Kidney epithelial cell (primary cell): ENCODE data around the gene RGPD3. TPM values are rescaled to one million over a fixed set of nuclear protein-coding genes. Genes with fewer than 3 reads are reported as not detected.

Experiments
- DNase-seq: peaks from one replicate; pipeline ENCODE4 v3.0.0-alpha.2; 2010; ENCODE audit warnings: low read depth
- H3K27me3 ChIP-seq: 2 replicates; pipeline ENCODE4 v1.6.0; 2011; ENCODE audit warnings: low read length; ENCODE audit not compliant: control insufficient read depth, insufficient read depth
- H3K36me3 ChIP-seq: 2 replicates; pipeline ENCODE4 v1.5.1; 2011; ENCODE audit warnings: low read length; ENCODE audit not compliant: control insufficient read depth, insufficient read depth
- H3K4me3 ChIP-seq: 2 replicates; pipeline ENCODE4 v1.5.1; 2011; ENCODE audit warnings: low read depth, mild to moderate bottlenecking, control low read depth, low read length
- CTCF ChIP-seq: IDR thresholded peaks from 2 replicates; pipeline ENCODE4 v1.5.1; 2011; ENCODE audit warnings: mild to moderate bottlenecking, moderate library complexity, low read length, control low read depth, inconsistent platforms; ENCODE audit not compliant: insufficient read depth, poor library complexity, severe bottlenecking
- total RNA-seq: library from RNA; depleted of rRNA; stranded (reverse); fragments of >200 nt; gene quantifications from 2 replicates; pipeline ENCODE4 v1.2.3, GENCODE V29; 2015

Gene RGPD3
- total RNA-seq, 1 donor from 2014 or later: 0.46 TPM

GRCh38 chr2:106353676-106354075 lies 114.5 kb downstream of the RGPD3 start:
- Histone ChIP-seq H3K27me3 (no peaks in the 10 kb centered on the region), H3K36me3 (no peaks in the 10 kb centered on the region), H3K4me3 (no peak overlapping the region)
- TF ChIP-seq CTCF: no peak
- DNase-seq: no peak

GRCh38 chr2:106350980-106351379 lies 117.2 kb downstream of the RGPD3 start:
- H3K36me3 ChIP-seq: no peaks in the 10 kb centered on the region
- no peak for TF ChIP-seq CTCF
- no peak overlapping the region for H3K4me3 ChIP-seq
- no peak for DNase-seq
- no peaks in the 10 kb centered on the region for H3K27me3 ChIP-seq

GRCh38 chr2:106344302-106344701 lies 123.9 kb downstream of the RGPD3 start:
- no peak for DNase-seq
- no peak for TF ChIP-seq CTCF
- Histone ChIP-seq H3K36me3 (no peaks in the 10 kb centered on the region), H3K27me3 (no peaks in the 10 kb centered on the region), H3K4me3 (no peak overlapping the region)

GRCh38 chr2:106343274-106343673 lies 124.9 kb downstream of the RGPD3 start:
- Histone ChIP-seq H3K4me3 (no peak overlapping the region), H3K27me3 (no peaks in the 10 kb centered on the region), H3K36me3 (no peaks in the 10 kb centered on the region)
- no peak for TF ChIP-seq CTCF
- DNase-seq: no peak

GRCh38 chr2:106342831-106343251 lies 125.4 kb downstream of the RGPD3 start:
- Histone ChIP-seq H3K27me3 (no peaks in the 10 kb centered on the region), H3K36me3 (no peaks in the 10 kb centered on the region), H3K4me3 (no peak overlapping the region)
- DNase-seq: no peak
- TF ChIP-seq CTCF: no peak

- no peak for TF ChIP-seq CTCF
- Histone ChIP-seq H3K36me3 (no peaks in the 10 kb centered on the region), H3K4me3 (no peak overlapping the region), H3K27me3 (no peaks in the 10 kb centered on the region)
- DNase-seq: no peak
Measured at GRCh38 chr2:106341666-106342065, 126.5 kb downstream of the RGPD3 start.
